WTC11 (cell line): ENCODE results near the gene SNX8. TPM values are rescaled to one million over a fixed set of nuclear protein-coding genes. Genes with fewer than 3 reads are reported as not detected.
A peak's percentile ranks its signal among the peaks of the same experiment; 100 is the strongest.

ENCODE experiments used
- ATAC-seq: fragments of 200-7000 bp; cut with Tn5 transposase; 2 replicates; pipeline ENCODE4 v1.10.0; 2021; ENCODE audit warnings: mild to moderate bottlenecking, moderate library complexity
- CTCF ChIA-PET: fragments of 300-600 bp; sonication (Branson Sonifier 250); formaldehyde crosslinking; loops from one replicate; lab custom pipeline; 2021; ENCODE audit warnings: antibody characterized with exemption; lab: Charles Lee
- POLR2A ChIA-PET: fragments of 350-600 bp; sonication (Branson Sonifier 250); formaldehyde crosslinking; loops from one replicate; lab custom pipeline; 2021; ENCODE audit warnings: antibody characterized with exemption; lab: Charles Lee
- DNase-seq: peaks from one replicate; pipeline ENCODE4 v3.0.0; 2021; ENCODE audit warnings: low spot score
- H3K27ac Mint-ChIP-seq: 2 replicates; pipeline ENCODE4 v1.8.0; 2021; ENCODE audit warnings: mixed read lengths
- H3K27me3 Mint-ChIP-seq: 2 replicates; pipeline ENCODE4 v1.8.0; 2021; ENCODE audit warnings: low read depth, mild to moderate bottlenecking, moderate library complexity, mixed read lengths
- H3K36me3 Mint-ChIP-seq: 2 replicates; pipeline ENCODE4 v1.8.0; 2021; ENCODE audit warnings: mixed read lengths
- H3K4me1 Mint-ChIP-seq: 2 replicates; pipeline ENCODE4 v1.8.0; 2022; ENCODE audit warnings: mixed read lengths
- H3K4me3 Mint-ChIP-seq: 2 replicates; pipeline ENCODE4 v1.8.0; 2021; ENCODE audit warnings: mild to moderate bottlenecking, moderate library complexity, mixed read lengths
- H3K9me3 Mint-ChIP-seq: 2 replicates; pipeline ENCODE4 v1.8.0; 2021; ENCODE audit warnings: mixed read lengths
- ATF3 ChIP-seq: sonication (generic); formaldehyde crosslinking; conservative IDR thresholded peaks from 2 replicates; pipeline ENCODE4 v1.8.1; 2022; ENCODE audit warnings: mild to moderate bottlenecking, missing genetic modification reagents
- CBFB ChIP-seq: sonication (generic); formaldehyde crosslinking; IDR thresholded peaks from 2 replicates; pipeline ENCODE4 v1.8.1; 2022; ENCODE audit warnings: mild to moderate bottlenecking, low read depth, missing genetic modification reagents
- CDX4 ChIP-seq: fragments of 250-450 bp; sonication (Bioruptor Pico); IDR thresholded peaks from 2 replicates; pipeline ENCODE4 v1.9.0; 2021; ENCODE audit warnings: moderate library complexity, mild to moderate bottlenecking, inconsistent platforms, borderline replicate concordance
- FOXP1 ChIP-seq: sonication (generic); formaldehyde crosslinking; IDR thresholded peaks from 2 replicates; pipeline ENCODE4 v1.8.0; 2022; ENCODE audit warnings: missing genetic modification reagents, mild to moderate bottlenecking, moderate library complexity, borderline replicate concordance
- GABPB1 ChIP-seq: sonication (generic); formaldehyde crosslinking; IDR thresholded peaks from 2 replicates; pipeline ENCODE4 v1.8.1; 2023; ENCODE audit warnings: mild to moderate bottlenecking, missing genetic modification reagents
- GRHL2 ChIP-seq: fragments of 250-450 bp; sonication (Bioruptor Pico); IDR thresholded peaks from 2 replicates; pipeline ENCODE4 v1.8.0; 2022; ENCODE audit warnings: mild to moderate bottlenecking, moderate library complexity; ENCODE audit not compliant: insufficient replicate concordance, severe bottlenecking
- HMGA2 ChIP-seq: fragments of 250-450 bp; sonication (Bioruptor Pico); IDR thresholded peaks from 2 replicates; pipeline ENCODE4 v1.4.0; 2021; ENCODE audit warnings: mild to moderate bottlenecking, moderate library complexity
- JAZF1 ChIP-seq: fragments of 250-450 bp; sonication (Bioruptor Pico); IDR thresholded peaks from 2 replicates; pipeline ENCODE4 v1.9.0; 2021; ENCODE audit warnings: moderate library complexity, mild to moderate bottlenecking, inconsistent platforms
- MLX ChIP-seq: sonication (generic); formaldehyde crosslinking; IDR thresholded peaks from 2 replicates; pipeline ENCODE4 v1.8.1; 2023; ENCODE audit warnings: mild to moderate bottlenecking, missing genetic modification reagents, moderate library complexity
- MYBL2 ChIP-seq: sonication (generic); formaldehyde crosslinking; IDR thresholded peaks from 2 replicates; pipeline ENCODE4 v1.8.1; 2023; ENCODE audit warnings: mild to moderate bottlenecking, moderate library complexity, missing genetic modification reagents
- NR3C1 ChIP-seq: sonication (generic); formaldehyde crosslinking; conservative IDR thresholded peaks from 2 replicates; pipeline ENCODE4 v1.8.1; 2023; ENCODE audit warnings: low read depth, mild to moderate bottlenecking, missing genetic modification reagents
- SOX15 ChIP-seq: fragments of 250-450 bp; sonication (Bioruptor Pico); IDR thresholded peaks from 2 replicates; pipeline ENCODE4 v1.9.0; 2021; ENCODE audit warnings: mild to moderate bottlenecking
- USF2 ChIP-seq: sonication (generic); formaldehyde crosslinking; IDR thresholded peaks from 2 replicates; pipeline ENCODE4 v1.8.1; 2023; ENCODE audit warnings: mild to moderate bottlenecking, missing genetic modification reagents, moderate library complexity
- ZBTB43 ChIP-seq: sonication (generic); formaldehyde crosslinking; IDR thresholded peaks from 2 replicates; pipeline ENCODE4 v1.8.1; 2023; ENCODE audit warnings: mild to moderate bottlenecking, missing genetic modification reagents
- ZNF138 ChIP-seq: sonication (generic); formaldehyde crosslinking; conservative IDR thresholded peaks from 2 replicates; pipeline ENCODE4 v1.8.1; 2022; ENCODE audit warnings: mild to moderate bottlenecking, moderate library complexity, missing genetic modification reagents
- ZNF425 ChIP-seq: fragments of 250-450 bp; sonication (Bioruptor Pico); conservative IDR thresholded peaks from 2 replicates; pipeline ENCODE4 v1.9.0; 2021; ENCODE audit warnings: mild to moderate bottlenecking
- total RNA-seq: library from RNA; stranded (reverse); gene quantifications from 3 replicates; pipeline ENCODE4 v1.2.3, GENCODE V29; 2021
- TF ChIP-seq, protein P1 (sequence below): fragments of 250-450 bp; sonication (Bioruptor Pico); IDR thresholded peaks from 2 replicates; pipeline ENCODE4 v1.8.0; 2021; ENCODE audit warnings: mild to moderate bottlenecking
- TF ChIP-seq, protein P2 (sequence below): sonication (generic); formaldehyde crosslinking; IDR thresholded peaks from 2 replicates; pipeline ENCODE4 v1.8.0; 2022; ENCODE audit warnings: missing genetic modification reagents
- TF ChIP-seq, protein P3 (sequence below): fragments of 200-600 bp; IDR thresholded peaks from 2 replicates; pipeline ENCODE4 v1.8.0; 2022; ENCODE audit warnings: antibody characterized with exemption

The SNX8 gene
- total RNA-seq, 1 experiment from 2014 or later = 50.8 TPM

- Mint-ChIP-seq H3K4me3 (no peak overlapping the region), H3K4me1 (peaks cover 40% of the 10 kb centered on the region), H3K36me3 (peaks cover 21% of the 10 kb centered on the region), H3K27me3 (no peaks in the 10 kb centered on the region; the same call in 1 of the 2 replicates), H3K27ac (peak overlapping the region; percentile 91), H3K9me3 (peaks cover 14% of the 10 kb centered on the region)
- ATAC-seq (no peak), DNase-seq (no peak)
- CTCF ChIA-PET = interaction anchor here (1.1 kb wide), 1 partner anchor 14 kb away, joined by 3 read pairs; no protein-coding TSS in a partner anchor
- POLR2A ChIA-PET = interaction anchor here (1.4 kb wide), 1 partner anchor 11 kb away, joined by 3 read pairs; no protein-coding TSS in a partner anchor
- TF ChIP-seq ZBTB43 (CRISPR knock-in tag) (no peak), SOX15 (CRISPR knock-in tag) (no peak), NR3C1 (no peak), CBFB (CRISPR knock-in tag) (no peak), MYBL2 (no peak), USF2 (CRISPR knock-in tag) (no peak), GRHL2 (no peak), HMGA2 (CRISPR knock-in tag) (no peak), ZNF425 (CRISPR knock-in tag) (no peak)
- TF ChIP-seq, protein P1, sequence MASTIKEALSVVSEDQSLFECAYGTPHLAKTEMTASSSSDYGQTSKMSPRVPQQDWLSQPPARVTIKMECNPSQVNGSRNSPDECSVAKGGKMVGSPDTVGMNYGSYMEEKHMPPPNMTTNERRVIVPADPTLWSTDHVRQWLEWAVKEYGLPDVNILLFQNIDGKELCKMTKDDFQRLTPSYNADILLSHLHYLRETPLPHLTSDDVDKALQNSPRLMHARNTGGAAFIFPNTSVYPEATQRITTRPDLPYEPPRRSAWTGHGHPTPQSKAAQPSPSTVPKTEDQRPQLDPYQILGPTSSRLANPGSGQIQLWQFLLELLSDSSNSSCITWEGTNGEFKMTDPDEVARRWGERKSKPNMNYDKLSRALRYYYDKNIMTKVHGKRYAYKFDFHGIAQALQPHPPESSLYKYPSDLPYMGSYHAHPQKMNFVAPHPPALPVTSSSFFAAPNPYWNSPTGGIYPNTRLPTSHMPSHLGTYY (CRISPR knock-in tag) = no peak
Measured at GRCh38 chr7:2299131-2299829, 15.0 kb downstream of the SNX8 start.

DNA sequence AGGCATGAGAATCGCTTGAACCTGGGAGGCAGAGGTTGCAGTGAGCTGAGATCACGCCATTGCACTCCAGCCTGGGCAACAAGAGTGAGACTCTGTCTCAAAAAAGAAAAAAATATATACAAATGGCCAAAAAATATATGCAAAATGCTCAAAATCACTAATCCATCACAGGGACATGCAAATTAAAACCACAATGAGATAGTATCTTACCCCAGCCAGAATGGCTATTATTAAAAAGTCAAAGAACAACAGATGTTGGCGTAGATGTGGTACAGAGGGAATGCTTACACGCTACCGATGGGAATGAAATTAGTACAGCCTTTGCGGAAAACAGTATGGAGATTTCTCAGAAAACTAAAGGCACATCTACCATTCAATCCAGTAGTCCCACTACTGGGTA is 17.4 kb downstream of the SNX8 start:
- H3K9me3 Mint-ChIP-seq = peaks cover 7% of the 10 kb centered on the region
- no peaks in the 10 kb centered on the region; the same call in 1 of the 2 replicates for H3K27me3 Mint-ChIP-seq
- peaks cover 40% of the 10 kb centered on the region for H3K4me1 Mint-ChIP-seq
- no peak overlapping the region for H3K4me3 Mint-ChIP-seq
- ATAC-seq = no peak
- ChIA-PET POLR2A (no interaction called here), CTCF (interaction anchor here (0.6 kb wide), 1 partner anchor 51 kb away, joined by 5 read pairs; no protein-coding TSS in a partner anchor)
- no peak overlapping the region for H3K27ac Mint-ChIP-seq
- H3K36me3 Mint-ChIP-seq = peaks cover 10% of the 10 kb centered on the region
- DNase-seq = no peak
- TF ChIP-seq ZBTB43 (CRISPR knock-in tag) (no peak), GABPB1 (CRISPR knock-in tag) (no peak), ZNF138 (CRISPR knock-in tag) (no peak), ATF3 (CRISPR knock-in tag) (no peak), MLX (no peak), FOXP1 (CRISPR knock-in tag) (no peak), JAZF1 (CRISPR knock-in tag) (no peak), CDX4 (CRISPR knock-in tag) (no peak)
- TF ChIP-seq, protein P2, sequence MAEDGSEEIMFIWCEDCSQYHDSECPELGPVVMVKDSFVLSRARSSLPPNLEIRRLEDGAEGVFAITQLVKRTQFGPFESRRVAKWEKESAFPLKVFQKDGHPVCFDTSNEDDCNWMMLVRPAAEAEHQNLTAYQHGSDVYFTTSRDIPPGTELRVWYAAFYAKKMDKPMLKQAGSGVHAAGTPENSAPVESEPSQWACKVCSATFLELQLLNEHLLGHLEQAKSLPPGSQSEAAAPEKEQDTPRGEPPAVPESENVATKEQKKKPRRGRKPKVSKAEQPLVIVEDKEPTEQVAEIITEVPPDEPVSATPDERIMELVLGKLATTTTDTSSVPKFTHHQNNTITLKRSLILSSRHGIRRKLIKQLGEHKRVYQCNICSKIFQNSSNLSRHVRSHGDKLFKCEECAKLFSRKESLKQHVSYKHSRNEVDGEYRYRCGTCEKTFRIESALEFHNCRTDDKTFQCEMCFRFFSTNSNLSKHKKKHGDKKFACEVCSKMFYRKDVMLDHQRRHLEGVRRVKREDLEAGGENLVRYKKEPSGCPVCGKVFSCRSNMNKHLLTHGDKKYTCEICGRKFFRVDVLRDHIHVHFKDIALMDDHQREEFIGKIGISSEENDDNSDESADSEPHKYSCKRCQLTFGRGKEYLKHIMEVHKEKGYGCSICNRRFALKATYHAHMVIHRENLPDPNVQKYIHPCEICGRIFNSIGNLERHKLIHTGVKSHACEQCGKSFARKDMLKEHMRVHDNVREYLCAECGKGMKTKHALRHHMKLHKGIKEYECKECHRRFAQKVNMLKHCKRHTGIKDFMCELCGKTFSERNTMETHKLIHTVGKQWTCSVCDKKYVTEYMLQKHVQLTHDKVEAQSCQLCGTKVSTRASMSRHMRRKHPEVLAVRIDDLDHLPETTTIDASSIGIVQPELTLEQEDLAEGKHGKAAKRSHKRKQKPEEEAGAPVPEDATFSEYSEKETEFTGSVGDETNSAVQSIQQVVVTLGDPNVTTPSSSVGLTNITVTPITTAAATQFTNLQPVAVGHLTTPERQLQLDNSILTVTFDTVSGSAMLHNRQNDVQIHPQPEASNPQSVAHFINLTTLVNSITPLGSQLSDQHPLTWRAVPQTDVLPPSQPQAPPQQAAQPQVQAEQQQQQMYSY = no peak
- TF ChIP-seq, protein P3, sequence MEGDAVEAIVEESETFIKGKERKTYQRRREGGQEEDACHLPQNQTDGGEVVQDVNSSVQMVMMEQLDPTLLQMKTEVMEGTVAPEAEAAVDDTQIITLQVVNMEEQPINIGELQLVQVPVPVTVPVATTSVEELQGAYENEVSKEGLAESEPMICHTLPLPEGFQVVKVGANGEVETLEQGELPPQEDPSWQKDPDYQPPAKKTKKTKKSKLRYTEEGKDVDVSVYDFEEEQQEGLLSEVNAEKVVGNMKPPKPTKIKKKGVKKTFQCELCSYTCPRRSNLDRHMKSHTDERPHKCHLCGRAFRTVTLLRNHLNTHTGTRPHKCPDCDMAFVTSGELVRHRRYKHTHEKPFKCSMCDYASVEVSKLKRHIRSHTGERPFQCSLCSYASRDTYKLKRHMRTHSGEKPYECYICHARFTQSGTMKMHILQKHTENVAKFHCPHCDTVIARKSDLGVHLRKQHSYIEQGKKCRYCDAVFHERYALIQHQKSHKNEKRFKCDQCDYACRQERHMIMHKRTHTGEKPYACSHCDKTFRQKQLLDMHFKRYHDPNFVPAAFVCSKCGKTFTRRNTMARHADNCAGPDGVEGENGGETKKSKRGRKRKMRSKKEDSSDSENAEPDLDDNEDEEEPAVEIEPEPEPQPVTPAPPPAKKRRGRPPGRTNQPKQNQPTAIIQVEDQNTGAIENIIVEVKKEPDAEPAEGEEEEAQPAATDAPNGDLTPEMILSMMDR = no peak
